ENCODE measurements around the gene ZNF664. TPM values are rescaled to one million over a fixed set of nuclear protein-coding genes. Genes with fewer than 3 reads are reported as not detected.

ZNF664 gene
- total RNA-seq, 2 experiments from 2014 or later, result 13.4 to 19.0 TPM

DNA sequence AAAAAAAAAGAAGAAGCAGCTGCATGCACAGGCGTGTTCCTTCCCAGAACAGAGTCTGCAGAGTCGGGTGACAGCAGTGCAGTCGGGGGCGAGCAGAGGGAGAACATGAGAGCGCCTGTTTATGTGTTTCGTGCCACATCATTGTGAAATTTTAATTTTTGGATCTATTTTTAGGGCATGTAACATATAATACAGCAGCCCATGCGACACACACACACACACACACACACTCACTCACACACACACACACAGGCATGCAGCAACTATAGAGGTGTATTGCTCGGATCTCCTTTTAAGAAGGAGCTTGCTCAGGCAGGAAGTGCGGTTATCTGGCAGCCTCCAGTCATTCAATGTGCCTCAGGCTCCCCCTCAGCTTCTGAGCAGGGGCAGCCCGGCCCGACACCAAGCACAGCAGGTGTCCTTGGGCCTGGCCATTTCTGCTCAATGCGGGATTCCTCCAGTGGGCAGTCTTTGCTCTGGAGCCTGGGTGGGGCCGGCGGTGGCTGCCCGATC, 71.8 kb downstream of the ZNF664 start:
- no peak overlapping the region for H3K27ac ChIP-seq (ENCODE audit: low read depth in 1 of 2, low read length in 2 of 2)
- TF ChIP-seq, protein P1, sequence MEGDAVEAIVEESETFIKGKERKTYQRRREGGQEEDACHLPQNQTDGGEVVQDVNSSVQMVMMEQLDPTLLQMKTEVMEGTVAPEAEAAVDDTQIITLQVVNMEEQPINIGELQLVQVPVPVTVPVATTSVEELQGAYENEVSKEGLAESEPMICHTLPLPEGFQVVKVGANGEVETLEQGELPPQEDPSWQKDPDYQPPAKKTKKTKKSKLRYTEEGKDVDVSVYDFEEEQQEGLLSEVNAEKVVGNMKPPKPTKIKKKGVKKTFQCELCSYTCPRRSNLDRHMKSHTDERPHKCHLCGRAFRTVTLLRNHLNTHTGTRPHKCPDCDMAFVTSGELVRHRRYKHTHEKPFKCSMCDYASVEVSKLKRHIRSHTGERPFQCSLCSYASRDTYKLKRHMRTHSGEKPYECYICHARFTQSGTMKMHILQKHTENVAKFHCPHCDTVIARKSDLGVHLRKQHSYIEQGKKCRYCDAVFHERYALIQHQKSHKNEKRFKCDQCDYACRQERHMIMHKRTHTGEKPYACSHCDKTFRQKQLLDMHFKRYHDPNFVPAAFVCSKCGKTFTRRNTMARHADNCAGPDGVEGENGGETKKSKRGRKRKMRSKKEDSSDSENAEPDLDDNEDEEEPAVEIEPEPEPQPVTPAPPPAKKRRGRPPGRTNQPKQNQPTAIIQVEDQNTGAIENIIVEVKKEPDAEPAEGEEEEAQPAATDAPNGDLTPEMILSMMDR (IDR thresholded peaks at IDR 0.05), result no peak
- H3K27me3 ChIP-seq (ENCODE audit: control insufficient read depth in 1 of 2, insufficient read depth in 2 of 2, low read length in 2 of 2), result peaks cover 0 to 5% of the 10 kb centered on the region in 2 experiments
- ATAC-seq (ENCODE audit: poor library complexity) (peak; percentile 67), DNase-seq (peak in 9 of 14 experiments; percentile 4 to 46 (median 28))
- Mint-ChIP-seq H3K9me3 (peaks cover 6% of the 10 kb centered on the region), H3K27ac (no peak overlapping the region), H3K4me3 (no peak overlapping the region), H3K4me1 (ENCODE audit: low read depth) (peaks cover 7% of the 10 kb centered on the region), H3K27me3 (peaks cover 9% of the 10 kb centered on the region), H3K36me3 (ENCODE audit: low read depth) (peaks cover 8% of the 10 kb centered on the region)
- intact Hi-C loops (cut with DNase I, micrococcal nuclease), result no loop called here
- H3K4me1 ChIP-seq (ENCODE audit: insufficient read depth, low read length), result peaks cover 8% of the 10 kb centered on the region
- H3K4me3 ChIP-seq (ENCODE audit: low read length), result no peak overlapping the region
- H3K36me3 ChIP-seq (ENCODE audit: insufficient read depth, low read length), result no peaks in the 10 kb centered on the region
- ChIA-PET POLR2A (interaction anchor here (0.6 kb wide), 1 partner anchor 900 kb away, joined by 3 read pairs; no protein-coding TSS in a partner anchor), CTCF (interaction anchor here (1.6 kb wide), 1 partner anchor 727 kb away, joined by 3 read pairs; no protein-coding TSS in a partner anchor)
- H3K9me3 ChIP-seq (ENCODE audit: control insufficient read depth in 1 of 2, insufficient read depth in 1 of 2, low read length in 2 of 2), result peaks cover 5 to 15% of the 10 kb centered on the region in 2 experiments

DNA sequence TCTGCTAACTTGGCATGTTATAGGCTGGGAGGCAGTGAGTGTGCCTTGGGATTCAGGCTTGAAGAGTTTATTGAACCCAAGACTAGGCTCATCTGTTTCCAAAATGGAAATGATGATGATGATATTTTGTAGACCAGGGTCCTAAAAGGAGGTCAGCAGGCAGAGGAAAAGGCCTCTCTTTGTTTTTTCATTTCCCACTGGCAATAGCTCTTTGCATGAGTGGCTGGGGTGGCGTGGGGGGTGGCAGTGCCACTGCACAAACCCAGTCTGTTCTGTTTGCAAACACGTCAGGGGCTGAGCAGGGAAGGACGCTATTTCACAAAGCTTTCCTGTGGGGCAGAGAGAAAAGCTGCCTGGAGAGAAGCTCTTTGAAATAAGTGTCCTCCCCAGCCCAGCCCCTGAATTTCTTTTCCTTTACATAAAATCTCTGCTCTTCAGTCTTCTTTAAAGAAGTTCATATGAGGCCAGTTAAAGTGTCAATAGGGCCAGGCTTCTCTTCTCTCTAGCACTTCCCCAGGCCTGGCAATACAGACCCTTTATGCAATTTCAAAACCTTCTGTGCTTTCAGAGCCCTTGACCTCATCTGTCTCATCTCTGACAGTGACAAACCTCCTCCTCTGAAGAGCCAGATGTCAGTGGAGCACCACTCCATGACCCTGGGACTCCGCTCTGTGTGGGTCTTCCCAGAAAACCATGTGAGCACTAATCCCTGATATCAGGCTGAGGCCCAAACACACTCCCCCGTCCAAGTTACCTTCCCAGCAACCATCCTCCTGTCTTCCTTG, 72.8 kb downstream of the ZNF664 start:
- peaks cover 7% of the 10 kb centered on the region for H3K4me1 Mint-ChIP-seq (ENCODE audit: low read depth)
- no peak overlapping the region for H3K27ac ChIP-seq (ENCODE audit: low read depth in 1 of 2, low read length in 2 of 2)
- H3K4me3 Mint-ChIP-seq, result no peak overlapping the region
- CTCF ChIA-PET, result no interaction called here
- H3K36me3 ChIP-seq (ENCODE audit: insufficient read depth, low read length), result no peaks in the 10 kb centered on the region
- H3K4me3 ChIP-seq (ENCODE audit: low read length), result no peak overlapping the region
- H3K27ac Mint-ChIP-seq, result no peak overlapping the region
- H3K4me1 ChIP-seq (ENCODE audit: insufficient read depth, low read length), result peaks cover 8% of the 10 kb centered on the region
- DNase-seq, result no peak
- POLR2A ChIA-PET, result no interaction called here
- H3K27me3 ChIP-seq (ENCODE audit: control insufficient read depth in 1 of 2, insufficient read depth in 2 of 2, low read length in 2 of 2), result peaks cover 0 to 5% of the 10 kb centered on the region in 2 experiments
- ATAC-seq (ENCODE audit: poor library complexity), result no peak
- TF ChIP-seq, protein P1 (IDR thresholded peaks at IDR 0.05), result no peak
- H3K36me3 Mint-ChIP-seq (ENCODE audit: low read depth), result peaks cover 8% of the 10 kb centered on the region
- H3K27me3 Mint-ChIP-seq, result peaks cover 9% of the 10 kb centered on the region
- intact Hi-C loops (cut with DNase I, micrococcal nuclease), result no loop called here
- H3K9me3 Mint-ChIP-seq, result peaks cover 6% of the 10 kb centered on the region
- H3K9me3 ChIP-seq (ENCODE audit: control insufficient read depth in 1 of 2, insufficient read depth in 1 of 2, low read length in 2 of 2), result peaks cover 5 to 15% of the 10 kb centered on the region in 2 experiments

DNA sequence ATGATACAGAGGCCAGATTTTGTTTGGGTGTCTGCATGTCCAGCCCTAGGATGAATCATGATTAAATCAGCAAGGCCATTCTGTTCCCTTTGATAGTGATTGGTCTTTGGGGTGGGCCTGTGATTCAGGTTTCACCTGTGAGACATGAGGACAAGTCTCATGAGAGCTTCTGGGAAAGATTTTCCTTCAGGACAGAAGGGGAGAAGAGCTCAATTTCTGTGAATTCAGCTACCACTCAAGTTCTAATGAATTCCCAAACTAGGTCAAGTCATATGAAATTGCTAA, 73.4 kb downstream of the ZNF664 start:
- Mint-ChIP-seq H3K36me3 (ENCODE audit: low read depth) (peaks cover 8% of the 10 kb centered on the region), H3K4me1 (ENCODE audit: low read depth) (peaks cover 7% of the 10 kb centered on the region), H3K9me3 (peaks cover 6% of the 10 kb centered on the region), H3K27me3 (peaks cover 9% of the 10 kb centered on the region), H3K4me3 (no peak overlapping the region), H3K27ac (no peak overlapping the region)
- no peak overlapping the region for H3K4me3 ChIP-seq (ENCODE audit: low read length)
- ATAC-seq (ENCODE audit: poor library complexity), result no peak
- intact Hi-C loops (cut with DNase I, micrococcal nuclease), result no loop called here
- no peaks in the 10 kb centered on the region for H3K36me3 ChIP-seq (ENCODE audit: insufficient read depth, low read length)
- TF ChIP-seq, protein P1 (IDR thresholded peaks at IDR 0.05), result no peak
- peaks cover 0 to 5% of the 10 kb centered on the region in 2 experiments for H3K27me3 ChIP-seq (ENCODE audit: control insufficient read depth in 1 of 2, insufficient read depth in 2 of 2, low read length in 2 of 2)
- no peak overlapping the region for H3K27ac ChIP-seq (ENCODE audit: low read depth in 1 of 2, low read length in 2 of 2)
- no peak for DNase-seq
- H3K9me3 ChIP-seq (ENCODE audit: control insufficient read depth in 1 of 2, insufficient read depth in 1 of 2, low read length in 2 of 2), result peaks cover 5 to 15% of the 10 kb centered on the region in 2 experiments
- peaks cover 8% of the 10 kb centered on the region for H3K4me1 ChIP-seq (ENCODE audit: insufficient read depth, low read length)
- POLR2A ChIA-PET, result no interaction called here
- CTCF ChIA-PET, result no interaction called here

Measured in CD4-positive, alpha-beta T cell (primary cell).